GM18526 (cell line): ENCODE measurements around the gene SORCS1.

Experiments used
- POLR2A ChIP-seq: IDR thresholded peaks from 3 replicates; pipeline ENCODE4 v1.6.1; 2011; ENCODE audit not compliant: insufficient read length; ENCODE audit errors: extremely low read depth

The SORCS1 gene

DNA sequence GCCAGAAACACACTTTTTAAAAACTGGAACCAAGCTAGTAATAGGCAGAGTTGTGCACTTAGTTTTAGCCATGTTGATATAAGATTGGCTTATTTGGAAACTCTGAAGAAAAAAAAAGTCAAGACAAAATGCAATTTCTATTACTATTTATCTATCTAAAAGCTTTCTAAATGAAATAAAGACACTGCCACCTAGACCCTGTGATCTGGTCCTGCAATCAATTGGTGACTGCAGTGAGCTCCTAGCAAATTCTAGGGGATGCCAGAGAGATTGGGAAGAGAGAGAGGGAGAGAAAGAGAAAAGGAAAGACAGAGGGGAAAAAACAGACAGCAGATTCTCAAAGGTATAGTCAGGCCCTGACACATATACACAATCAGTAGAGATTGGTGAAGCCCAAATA, 25.3 kb downstream of the SORCS1 start:
- TF ChIP-seq POLR2A, result no peak

DNA sequence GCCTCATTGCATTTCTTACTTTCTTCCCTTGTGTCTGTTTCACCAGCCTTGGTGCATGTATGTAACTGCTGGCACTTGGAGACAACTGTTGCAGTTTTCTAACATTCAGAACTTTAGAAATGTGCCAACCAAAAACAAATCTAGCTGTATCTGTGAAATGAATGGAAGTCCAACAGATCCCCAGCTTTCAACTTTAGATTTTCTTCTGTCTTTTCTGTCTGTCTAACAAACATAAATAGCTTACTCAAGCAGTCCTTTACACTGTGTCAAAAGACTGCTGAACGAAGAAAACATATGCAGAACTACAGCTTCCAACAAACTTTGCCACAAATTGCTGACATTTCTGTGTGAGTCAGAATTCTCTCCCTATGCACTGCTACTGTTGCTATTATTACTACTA, 30.9 kb downstream of the SORCS1 start:
- TF ChIP-seq POLR2A, result no peak

DNA sequence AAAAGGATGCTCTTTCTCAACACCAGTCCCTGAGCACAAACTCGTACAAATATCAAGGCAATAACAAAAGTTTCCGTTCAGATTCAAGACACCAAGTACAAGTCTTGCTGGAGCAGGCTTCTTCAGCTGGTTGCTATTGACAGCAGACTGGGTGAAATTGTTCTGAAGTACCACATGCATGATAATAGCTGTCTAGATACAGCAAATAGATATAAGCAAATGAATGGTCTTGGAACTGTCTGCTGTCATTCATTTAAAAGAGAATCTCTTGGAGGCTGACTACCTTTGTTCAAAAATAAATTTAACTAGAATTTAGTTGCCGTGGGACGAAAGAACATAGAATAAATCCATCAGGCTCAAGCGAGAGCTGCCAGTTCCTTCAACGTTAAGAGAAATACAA, 35.5 kb downstream of the SORCS1 start:
- TF ChIP-seq POLR2A, result no peak

DNA sequence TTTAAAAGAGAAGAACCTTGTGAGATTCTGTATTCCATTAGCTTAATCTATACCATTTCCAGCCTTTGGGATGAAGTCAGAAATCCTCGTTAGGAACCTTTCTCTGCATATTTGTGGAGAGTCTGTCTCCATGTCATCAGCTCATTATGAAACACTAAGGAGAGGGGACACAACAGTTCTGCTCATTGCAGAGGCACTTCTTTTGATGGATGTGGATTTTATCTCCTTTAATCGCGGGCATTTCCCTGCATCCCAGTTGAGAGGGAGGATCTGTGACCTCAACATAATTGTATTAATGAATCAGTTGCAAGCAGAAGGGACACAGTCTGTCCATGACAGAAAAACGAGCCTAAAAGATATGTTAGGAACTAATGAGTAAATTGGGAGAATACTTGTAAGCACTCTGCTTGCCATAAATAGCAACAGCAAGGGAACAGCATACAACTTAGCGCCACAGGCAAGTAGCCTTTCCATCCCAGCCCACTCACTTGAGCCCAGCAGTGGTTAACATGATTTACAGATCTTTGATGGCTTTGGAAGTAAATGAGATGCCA, 37.9 kb downstream of the SORCS1 start:
- no peak for TF ChIP-seq POLR2A

DNA sequence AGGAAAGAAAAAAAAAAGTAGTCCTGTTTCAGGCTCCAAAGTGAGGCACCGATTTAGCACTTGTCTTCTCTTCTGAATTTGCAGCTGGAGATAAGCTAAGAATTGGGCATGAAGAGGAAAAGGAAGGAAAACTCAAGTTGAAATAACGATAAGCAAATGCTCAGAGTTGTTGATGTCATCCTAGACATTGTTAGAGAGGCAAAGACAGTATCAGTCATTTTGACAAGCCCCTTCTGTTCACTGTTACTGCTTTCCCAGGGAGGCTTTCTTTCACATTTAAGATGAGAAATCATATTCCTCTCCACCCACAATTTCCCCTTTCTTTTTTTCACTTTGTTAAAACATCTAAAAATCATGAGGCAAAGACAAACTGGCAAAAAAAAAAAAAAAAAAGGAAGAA, 41.8 kb downstream of the SORCS1 start:
- TF ChIP-seq POLR2A, result no peak

DNA sequence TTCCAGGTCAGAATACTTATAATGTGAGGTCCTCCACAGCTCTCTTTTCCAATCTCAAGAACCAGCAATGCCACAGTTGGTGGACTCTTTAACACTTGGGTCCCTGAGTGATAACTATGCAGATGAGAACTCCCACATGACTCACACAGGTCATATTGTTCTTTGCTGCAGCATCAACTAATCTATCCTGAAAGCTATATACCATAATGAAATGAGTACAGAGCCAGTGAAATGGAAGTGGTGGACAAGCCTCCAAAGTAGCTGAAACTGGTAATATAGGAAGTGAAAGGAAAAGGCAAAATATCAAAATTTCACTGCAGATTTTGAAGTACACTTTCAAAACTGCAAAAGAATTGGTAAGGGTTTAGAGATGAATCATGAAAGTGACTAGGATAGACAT, 45.6 kb downstream of the SORCS1 start:
- no peak for TF ChIP-seq POLR2A

DNA sequence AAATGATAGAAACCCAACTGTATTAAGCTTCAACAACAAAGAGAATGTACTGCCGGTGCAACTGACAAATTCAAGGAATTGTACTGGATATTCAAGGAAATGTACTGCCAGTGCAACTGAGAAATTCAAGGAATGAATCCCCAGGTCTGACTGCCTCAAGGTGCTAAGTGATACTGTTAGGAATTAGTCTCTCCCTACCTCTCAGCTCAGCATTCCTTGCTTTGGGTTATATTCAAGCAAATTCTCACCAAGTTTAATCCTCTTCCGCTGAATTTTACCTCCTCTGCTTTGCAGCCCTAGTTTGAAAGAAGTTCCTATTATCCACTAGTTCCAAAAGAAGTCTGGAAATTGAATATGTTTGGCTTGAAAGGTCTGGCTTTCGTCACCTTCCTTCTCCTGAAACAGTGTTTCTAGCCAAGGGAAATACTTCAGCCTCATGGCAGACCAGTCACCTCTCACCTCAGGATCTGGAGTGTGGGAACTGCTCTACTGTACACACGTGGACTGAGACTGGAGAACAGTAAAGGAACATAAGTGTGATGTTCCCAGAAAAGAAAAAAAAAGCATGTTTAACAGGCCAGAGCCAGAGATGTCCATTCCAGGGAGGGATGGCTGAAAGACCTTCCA, 60.4 kb downstream of the SORCS1 start:
- no peak for TF ChIP-seq POLR2A

DNA sequence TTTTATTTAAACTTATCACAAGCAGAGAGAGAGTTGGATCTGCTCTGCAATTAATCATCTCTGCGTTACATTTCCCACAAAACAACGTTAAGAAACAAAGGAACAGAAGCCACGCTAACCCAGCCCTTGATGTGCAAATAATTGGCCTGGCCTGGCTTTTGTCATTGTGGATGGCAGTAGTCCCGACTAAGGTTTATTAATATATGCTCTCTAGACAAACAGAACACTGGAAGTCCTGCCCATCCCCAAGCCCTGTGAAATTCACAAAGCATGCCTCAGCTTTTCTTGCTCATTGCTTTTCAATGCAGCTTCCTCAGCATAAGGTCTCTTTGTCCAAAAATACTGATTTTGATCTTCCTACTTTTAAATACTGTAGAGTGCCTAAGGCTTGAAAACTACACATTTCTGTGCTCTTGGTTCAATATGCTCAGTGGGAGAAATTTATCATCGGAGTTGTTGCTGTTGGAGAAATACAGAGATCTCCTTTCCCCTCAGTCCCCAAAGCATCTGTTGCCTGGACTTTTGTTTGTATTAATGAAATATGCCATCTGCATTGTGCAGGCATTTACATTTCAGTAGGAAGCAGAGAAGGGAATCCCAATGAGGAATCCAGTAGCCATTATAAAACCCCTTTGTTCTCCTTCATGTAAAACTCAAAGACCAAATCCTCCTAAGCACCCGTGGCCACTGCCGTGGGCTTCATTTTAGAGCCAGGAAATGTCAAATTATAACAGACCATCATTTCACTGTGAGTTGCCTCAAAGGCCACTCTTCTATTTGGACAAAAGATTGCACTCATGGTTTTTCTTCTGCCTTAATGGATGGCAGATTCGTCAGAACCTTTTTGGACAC, 61.1 kb downstream of the SORCS1 start:
- TF ChIP-seq POLR2A, result no peak

DNA sequence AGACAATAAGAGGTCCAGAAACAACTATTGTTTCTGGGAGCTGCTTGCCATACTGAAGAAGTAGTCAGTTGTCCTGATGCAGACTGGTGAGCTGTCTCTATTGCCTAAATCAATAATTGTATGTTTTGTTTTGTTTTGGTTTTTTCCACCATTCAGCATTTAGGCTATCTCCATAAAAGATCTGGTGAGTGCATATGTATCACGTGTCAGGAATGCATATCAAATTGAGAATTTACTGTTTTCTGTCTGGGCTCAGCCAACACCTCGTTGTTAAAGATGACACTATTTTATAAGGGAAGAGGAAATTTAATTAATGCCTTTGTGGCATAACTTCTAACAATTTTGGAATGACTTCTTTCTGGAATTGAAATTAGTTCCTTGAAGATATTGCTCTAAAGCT, 66.2 kb downstream of the SORCS1 start:
- TF ChIP-seq POLR2A, result no peak

DNA sequence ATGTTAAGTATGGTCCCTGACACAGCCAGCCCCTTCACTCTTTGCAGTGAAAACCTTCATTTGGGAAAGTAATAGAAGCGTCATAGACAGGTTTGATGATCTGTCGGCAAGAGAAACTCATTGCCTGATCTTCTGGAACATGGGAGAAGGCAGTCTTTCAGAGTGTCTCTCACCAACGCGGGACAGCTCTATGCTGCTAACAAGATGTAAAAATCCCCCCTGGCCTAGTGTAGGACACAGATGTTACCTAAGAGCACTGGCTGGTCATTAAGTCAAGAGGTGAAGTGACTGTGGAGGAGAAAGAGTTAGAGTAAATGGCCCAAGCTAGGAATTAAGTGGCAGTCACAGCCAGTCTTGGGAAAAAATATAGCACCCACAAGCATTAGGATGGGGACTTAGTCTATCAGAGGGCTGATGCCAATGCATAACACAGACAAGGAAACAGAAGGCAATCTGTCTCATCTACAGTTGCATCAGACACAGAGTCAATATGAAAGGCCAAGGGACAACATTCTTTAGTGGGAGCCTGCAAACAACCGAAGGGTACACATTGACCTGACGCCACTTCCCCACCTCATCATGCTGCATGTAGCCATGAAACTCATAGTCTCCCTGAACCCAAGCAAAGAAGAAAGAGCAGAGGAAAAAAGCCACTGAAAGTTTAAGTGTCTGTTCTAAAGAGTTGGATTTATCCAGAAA, 69.5 kb downstream of the SORCS1 start:
- no peak for TF ChIP-seq POLR2A

DNA sequence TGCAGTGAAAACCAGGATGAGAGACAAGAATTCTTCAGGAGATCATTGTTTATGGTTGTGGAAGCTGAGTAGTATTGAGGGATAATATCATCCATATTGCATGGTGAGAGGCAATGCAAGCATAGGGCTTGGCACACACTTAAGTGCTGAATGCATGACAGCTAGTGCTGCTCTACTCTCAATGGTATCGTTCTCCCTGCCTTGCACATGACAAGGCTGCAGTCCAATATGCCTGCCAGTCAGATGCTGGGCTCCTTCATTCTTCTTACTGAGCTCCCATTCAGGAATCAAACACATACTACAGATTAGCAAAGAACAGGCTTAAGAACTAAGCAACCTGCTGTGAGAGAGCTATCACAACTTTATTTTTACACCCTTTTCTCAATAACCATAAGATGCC, 72.2 kb downstream of the SORCS1 start:
- TF ChIP-seq POLR2A, result no peak

DNA sequence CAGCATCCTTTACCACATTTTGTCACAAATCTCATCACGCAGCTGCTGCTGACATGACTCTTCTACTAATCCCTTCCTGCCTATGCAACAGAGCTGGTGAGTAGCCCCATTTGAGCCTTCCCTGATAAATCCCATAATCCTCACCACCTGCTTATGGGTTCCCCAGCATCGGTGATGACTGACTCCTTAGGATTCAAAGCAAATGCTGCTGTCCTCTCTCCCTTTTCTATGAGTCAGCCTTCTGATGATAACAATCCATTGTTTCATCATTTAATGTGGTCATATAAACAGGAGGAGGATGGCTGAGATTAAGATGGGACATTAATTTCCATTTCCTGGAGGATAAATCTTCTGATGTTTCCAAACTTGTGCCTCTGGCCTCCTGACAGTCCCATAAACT, 73.4 kb downstream of the SORCS1 start:
- no peak for TF ChIP-seq POLR2A

DNA sequence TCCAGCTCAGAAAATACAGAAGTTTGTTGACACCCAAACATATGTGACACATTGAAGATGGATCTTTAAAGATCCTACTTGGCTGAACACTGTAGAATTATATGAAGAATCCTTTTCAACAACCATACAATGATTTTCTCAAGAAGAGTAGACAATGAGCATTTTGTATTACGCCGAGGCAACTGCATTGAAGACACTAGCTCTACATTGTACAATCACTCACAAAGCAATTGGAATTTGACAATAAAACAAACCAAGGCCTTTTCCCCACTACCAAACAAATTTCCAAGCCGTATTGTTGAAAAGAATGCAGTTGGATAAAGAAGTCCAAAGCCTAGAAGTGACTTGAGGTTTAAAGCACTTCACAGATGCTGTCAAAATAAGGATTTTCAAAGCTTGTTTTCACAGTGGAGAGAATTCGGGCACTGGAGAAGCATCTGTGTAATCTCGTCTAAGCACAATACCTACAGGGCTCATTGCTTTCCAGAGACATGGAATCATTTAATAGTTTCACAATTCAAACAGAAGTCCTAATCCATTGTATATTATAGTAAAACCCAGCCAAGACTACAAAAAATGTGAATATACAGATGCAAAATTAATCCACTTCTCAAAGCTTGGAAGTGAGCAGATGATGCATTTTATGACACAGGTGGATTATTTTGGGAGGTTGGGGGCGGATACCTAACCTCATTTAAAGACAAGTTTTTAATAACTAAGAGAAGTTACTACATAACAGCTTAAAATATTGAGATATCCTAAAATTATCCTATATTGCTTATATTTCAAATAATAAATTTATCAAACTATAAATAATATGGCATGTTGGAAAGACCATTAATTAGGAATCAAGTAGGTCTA, 78.6 kb downstream of the SORCS1 start:
- no peak for TF ChIP-seq POLR2A

DNA sequence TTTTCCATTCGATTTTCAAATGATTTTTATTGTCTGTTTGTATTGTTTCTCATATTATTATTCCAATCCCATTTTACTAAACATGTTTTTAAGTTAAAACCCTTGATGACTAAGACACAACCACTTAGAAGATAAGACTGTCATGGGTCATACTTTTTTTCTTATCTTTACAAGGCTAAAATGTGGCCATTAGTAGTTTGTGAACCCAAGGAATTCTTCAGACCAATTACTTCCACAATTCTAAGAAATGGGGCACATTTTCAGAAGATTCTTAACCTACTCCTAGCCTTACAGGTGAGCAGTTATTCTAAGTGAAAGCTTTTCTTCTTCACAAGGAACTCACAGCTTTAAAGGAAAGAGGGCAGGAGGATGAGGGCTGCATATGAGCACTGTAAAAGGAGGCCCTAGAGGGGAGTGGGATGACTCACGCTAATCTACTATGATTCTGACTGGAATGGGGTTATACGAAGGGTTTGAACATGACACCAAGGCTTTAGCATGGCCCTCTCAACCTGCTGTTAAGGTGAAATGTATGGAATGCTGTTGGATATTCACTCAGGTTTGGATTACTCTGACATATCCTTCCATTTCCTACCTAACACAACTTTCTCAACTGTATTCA, 81.0 kb downstream of the SORCS1 start:
- TF ChIP-seq POLR2A, result no peak
